Stimulated activated CD4-positive, alpha-beta T cell treated with anti-CD3 and anti-CD28 coated beads, Interleukin-2, amount 100 ng/mL, for 24 hours (primary cell): Measurements from ENCODE around the gene ZNF892.
A peak's percentile ranks its signal among the peaks of the same experiment; 100 is the strongest.
"Not testable (repeated sequence)": the region's sequence is repeated elsewhere in the genome, so short reads cannot be mapped to it uniquely, and the experiment has no call there.

Experiments used
- DNase-seq, 2 donors: peaks; one replicate each; pipeline ENCODE4 v3.0.0-alpha.2; 2020

Gene ZNF892

DNA sequence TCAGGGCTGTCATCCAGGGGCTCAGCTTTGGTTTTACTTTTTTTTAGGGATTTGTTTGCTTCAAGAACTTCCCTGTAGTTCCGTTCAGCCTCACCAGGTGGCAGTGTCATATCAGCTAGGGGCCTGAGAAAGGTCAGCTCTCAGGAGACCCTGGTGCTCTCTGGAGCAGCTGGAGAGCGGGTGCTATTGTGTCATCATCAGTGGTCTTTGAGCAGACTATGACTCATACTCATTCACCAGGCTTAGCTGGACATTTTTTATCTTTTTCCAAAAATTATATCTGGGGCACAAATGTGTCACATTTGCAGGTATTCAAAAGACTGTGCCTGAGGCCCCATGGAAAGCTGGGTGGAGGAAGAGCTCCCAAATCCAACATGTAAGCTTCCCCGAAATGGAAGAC is 24.4 kb downstream of the ZNF892 start:
- DNase-seq, result peak in 1 of 2 donors; percentile 64

- DNase-seq, result no peak
Measured at GRCh38 chr2:95232232-95232631, 24.9 kb downstream of the ZNF892 start.

DNA sequence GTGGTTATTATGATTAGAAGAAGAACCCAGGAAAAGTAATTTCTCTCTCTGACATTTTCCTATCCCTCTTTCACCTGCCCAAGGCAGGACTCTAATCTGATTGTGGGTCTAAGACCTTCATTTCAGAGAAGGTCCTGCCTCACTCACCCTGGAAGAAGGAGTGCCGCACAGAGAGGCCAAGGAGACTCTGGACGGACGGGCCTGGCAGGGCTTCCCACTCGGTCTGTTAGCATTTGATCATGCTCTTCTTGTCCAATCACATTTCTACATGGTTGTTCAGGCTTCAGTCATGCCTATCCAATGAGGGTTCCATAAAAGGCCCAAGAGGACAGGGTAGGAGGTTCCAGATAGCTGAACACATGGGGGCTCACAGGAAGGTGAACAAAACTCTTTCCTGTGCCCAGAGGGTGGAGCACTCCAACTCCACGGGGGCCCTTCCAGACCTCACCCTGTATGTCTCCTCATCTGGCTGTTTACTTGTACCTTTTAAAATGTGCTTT is 27.0 kb downstream of the ZNF892 start:
- no peak for DNase-seq

DNA sequence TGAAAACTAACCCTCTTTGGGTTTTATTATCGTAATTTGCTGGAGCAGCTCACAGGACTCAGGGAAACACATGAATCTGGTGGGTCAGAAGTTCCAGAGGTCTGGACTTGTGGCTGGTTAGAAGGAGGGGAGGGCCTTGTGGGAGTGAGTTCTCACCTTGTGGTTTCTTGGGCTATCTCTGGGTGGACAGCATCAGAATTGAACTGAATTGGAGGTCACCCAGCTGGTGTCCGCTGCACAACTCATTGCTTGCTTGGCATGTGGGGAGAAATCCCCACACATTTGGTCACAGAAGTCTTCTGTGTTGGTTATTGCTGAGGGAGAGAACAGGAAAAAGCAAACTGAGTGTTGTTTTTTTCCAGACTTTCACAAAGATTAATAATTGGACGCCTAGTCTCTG is 27.5 kb downstream of the ZNF892 start:
- DNase-seq, result no peak

DNA sequence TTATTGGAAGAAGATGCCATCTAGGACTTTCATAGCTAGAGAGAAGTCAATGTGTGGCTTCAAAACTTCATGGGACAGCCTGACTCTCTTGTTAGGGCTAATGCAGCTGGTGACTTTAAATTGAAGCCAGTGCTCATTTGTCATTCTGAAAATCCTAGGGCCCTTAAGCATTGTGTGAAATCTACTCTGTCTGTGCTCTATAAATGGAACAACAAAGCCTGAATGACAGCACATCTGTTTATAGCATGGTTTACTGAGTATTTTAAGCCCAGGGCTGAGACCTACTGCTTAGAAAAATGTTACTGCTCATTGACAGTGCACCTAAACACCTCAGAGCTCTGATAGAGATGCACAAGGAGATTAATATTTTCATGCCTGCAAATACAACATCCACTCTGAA is 30.8 kb downstream of the ZNF892 start:
- no peak for DNase-seq

DNA sequence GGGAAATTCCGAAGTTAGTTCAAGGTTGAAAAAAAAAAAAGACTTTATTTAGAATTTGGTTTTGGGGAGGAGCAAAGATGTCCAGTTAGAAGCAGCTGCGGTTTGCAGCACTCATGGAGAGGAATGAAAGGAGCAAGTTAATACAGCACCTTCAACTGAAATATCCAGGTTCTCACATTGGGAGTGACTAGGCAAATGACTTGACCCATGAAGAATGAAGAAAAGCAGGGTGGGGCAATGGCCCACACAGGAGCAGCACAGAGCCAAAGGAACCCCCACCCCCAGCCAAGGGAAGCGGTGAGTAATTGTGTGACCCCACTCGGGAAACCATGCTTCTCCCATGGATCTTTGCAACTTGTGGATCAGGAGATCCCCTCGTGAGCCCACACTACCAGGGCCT is 32.8 kb downstream of the ZNF892 start:
- DNase-seq, result no peak

- DNase-seq, result no peak
Measured at GRCh38 chr2:95240556-95240955, 33.2 kb downstream of the ZNF892 start.

- DNase-seq, result not testable (repeated sequence)
Measured at GRCh38 chr2:95242084-95242483, 34.8 kb downstream of the ZNF892 start.
